ENCODE results near the gene TTC4.
A peak's percentile ranks its signal among the peaks of the same experiment; 100 is the strongest.

TTC4 gene

GRCh38 chr1:54791880-54792522 is 76.3 kb downstream of the TTC4 start:
- peak in 1 of 2 experiments; percentile 64 for DNase-seq (ENCODE audit: low spot score in 2 of 2)
- no peaks in the 10 kb centered on the region for H3K36me3 ChIP-seq (replicated peaks)
- in situ Hi-C loops (cut with MboI; ENCODE audit: low sequenced_read_pairs) = loop anchor here (10.0 kb wide), 1 partner anchor 277 kb away; no protein-coding TSS in a partner anchor
- H3K4me1 ChIP-seq = no peaks in the 10 kb centered on the region
- no peak overlapping the region for H3K4me3 ChIP-seq
- peaks cover 3% of the 10 kb centered on the region for H3K27me3 ChIP-seq (ENCODE audit: low read depth)
- H3K9me3 ChIP-seq = peaks cover 4% of the 10 kb centered on the region; the same call in 1 of the 2 replicates

Measured in HAP-1 (cell line).